ENCODE data around the gene ITGA1. TPM values are rescaled to one million over a fixed set of nuclear protein-coding genes. Genes with fewer than 3 reads are reported as not detected.

Gene ITGA1
- polyA plus RNA-seq, 1 donor (not counting 4 experiments of a cell fraction or from before 2014, with no cell fraction given): 1.4 TPM

DNA sequence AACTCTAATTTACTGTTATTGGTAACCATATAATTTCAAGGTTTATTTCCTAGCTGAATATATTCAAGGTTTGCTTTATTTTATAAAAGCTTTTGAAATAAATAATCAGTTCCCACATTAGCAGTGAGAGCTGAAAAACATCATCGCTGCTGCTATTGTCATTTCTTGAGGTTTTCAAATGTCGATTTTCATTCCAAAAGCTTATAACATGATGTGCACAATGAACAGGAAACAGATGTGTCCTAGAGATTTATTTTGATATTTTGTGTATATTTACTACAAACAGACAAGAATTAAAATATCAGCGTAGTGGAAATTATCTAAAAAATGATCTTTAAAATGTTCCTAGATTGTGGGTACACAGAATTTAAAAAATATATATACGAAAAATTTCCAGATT, 10.5 kb upstream of the ITGA1 start:
- H3K4me2 ChIP-seq (ENCODE audit: control insufficient read depth, extremely low read depth, insufficient read depth, low read depth, low read length): no peak overlapping the region
- no peak overlapping the region for H2AFZ ChIP-seq (ENCODE audit: control insufficient read depth, low read length)
- H3K4me1 ChIP-seq (ENCODE audit: control insufficient read depth, extremely low read depth, insufficient read depth, low read length): no peaks in the 10 kb centered on the region
- DNase-seq (ENCODE audit: low read depth, low spot score) (no peak), FAIRE-seq (no peak)
- no peaks in the 10 kb centered on the region for H3K79me2 ChIP-seq (ENCODE audit: control insufficient read depth, insufficient read depth, low read length)
- H3K9me1 ChIP-seq (ENCODE audit: control insufficient read depth, extremely low read depth, insufficient read depth, low read length): no peaks in the 10 kb centered on the region
- TF ChIP-seq EZH2 (IDR thresholded peaks at IDR 0.05; ENCODE audit: low read length): no peak
- TF ChIP-seq, protein P1, sequence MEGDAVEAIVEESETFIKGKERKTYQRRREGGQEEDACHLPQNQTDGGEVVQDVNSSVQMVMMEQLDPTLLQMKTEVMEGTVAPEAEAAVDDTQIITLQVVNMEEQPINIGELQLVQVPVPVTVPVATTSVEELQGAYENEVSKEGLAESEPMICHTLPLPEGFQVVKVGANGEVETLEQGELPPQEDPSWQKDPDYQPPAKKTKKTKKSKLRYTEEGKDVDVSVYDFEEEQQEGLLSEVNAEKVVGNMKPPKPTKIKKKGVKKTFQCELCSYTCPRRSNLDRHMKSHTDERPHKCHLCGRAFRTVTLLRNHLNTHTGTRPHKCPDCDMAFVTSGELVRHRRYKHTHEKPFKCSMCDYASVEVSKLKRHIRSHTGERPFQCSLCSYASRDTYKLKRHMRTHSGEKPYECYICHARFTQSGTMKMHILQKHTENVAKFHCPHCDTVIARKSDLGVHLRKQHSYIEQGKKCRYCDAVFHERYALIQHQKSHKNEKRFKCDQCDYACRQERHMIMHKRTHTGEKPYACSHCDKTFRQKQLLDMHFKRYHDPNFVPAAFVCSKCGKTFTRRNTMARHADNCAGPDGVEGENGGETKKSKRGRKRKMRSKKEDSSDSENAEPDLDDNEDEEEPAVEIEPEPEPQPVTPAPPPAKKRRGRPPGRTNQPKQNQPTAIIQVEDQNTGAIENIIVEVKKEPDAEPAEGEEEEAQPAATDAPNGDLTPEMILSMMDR (optimal IDR thresholded peaks at IDR 0.05 in 1 of 3, IDR thresholded peaks at IDR 0.05 in 1 of 3, conservative IDR thresholded peaks at IDR 0.05 in 1 of 3; ENCODE audit: extremely low read depth in 1 of 3, insufficient read depth in 2 of 3, low read length in 3 of 3): no peak
- no peaks in the 10 kb centered on the region for H3K27me3 ChIP-seq (ENCODE audit: control insufficient read depth, extremely low read depth, insufficient read depth, low read length)
- dilution Hi-C loops (cut with MboI; ENCODE audit: extremely low pct_ligation_motif_present, low sequenced_read_pairs): no loop called here
- H3K9me3 ChIP-seq (ENCODE audit: control insufficient read depth, low read depth, low read length): no peaks in the 10 kb centered on the region
- no peaks in the 10 kb centered on the region for H4K20me1 ChIP-seq (ENCODE audit: control insufficient read depth, extremely low read depth, insufficient read depth, low read length)
- no peaks in the 10 kb centered on the region for H3K36me3 ChIP-seq (ENCODE audit: control insufficient read depth in 2 of 2, extremely low read depth in 1 of 2, insufficient read depth in 2 of 2, low read length in 2 of 2)
- H3K4me3 ChIP-seq (ENCODE audit: control insufficient read depth in 2 of 3, extremely low read depth in 1 of 3, insufficient read depth in 2 of 3, low read depth in 1 of 3, low read length in 3 of 3): no peak overlapping the region
- H3K9ac ChIP-seq (ENCODE audit: control insufficient read depth, extremely low read depth, insufficient read depth, low read length): no peak overlapping the region
- H3K27ac ChIP-seq (ENCODE audit: control insufficient read depth, insufficient read depth, low read length): no peak overlapping the region

DNA sequence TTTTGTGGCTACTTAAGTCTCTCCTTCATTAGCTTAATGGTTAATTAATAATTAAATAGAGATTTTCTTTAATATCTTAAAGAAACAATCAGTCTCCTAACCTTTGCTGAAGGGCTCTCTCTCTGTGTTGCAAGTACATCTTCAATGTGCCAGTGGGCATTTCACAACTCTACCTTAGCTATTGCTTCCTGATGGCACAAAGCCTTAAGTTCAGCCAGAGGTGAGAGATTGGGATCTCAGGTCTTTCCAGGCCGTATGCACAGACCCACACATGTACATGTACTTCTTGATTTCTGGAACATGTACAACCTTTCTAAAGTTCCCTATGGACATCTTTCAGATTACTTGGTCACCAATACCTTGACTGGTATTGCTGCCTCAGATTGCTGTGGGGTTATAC, 8.9 kb upstream of the ITGA1 start:
- Histone ChIP-seq H3K4me3 (ENCODE audit: control insufficient read depth in 2 of 3, extremely low read depth in 1 of 3, insufficient read depth in 2 of 3, low read depth in 1 of 3, low read length in 3 of 3) (no peak overlapping the region), H3K36me3 (ENCODE audit: control insufficient read depth in 2 of 2, extremely low read depth in 1 of 2, insufficient read depth in 2 of 2, low read length in 2 of 2) (no peaks in the 10 kb centered on the region), H3K27me3 (ENCODE audit: control insufficient read depth, extremely low read depth, insufficient read depth, low read length) (no peaks in the 10 kb centered on the region), H3K79me2 (ENCODE audit: control insufficient read depth, insufficient read depth, low read length) (no peaks in the 10 kb centered on the region), H2AFZ (ENCODE audit: control insufficient read depth, low read length) (no peak overlapping the region), H3K4me2 (ENCODE audit: control insufficient read depth, extremely low read depth, insufficient read depth, low read depth, low read length) (no peak overlapping the region), H3K9me3 (ENCODE audit: control insufficient read depth, low read depth, low read length) (no peaks in the 10 kb centered on the region), H4K20me1 (ENCODE audit: control insufficient read depth, extremely low read depth, insufficient read depth, low read length) (no peaks in the 10 kb centered on the region), H3K9me1 (ENCODE audit: control insufficient read depth, extremely low read depth, insufficient read depth, low read length) (no peaks in the 10 kb centered on the region), H3K9ac (ENCODE audit: control insufficient read depth, extremely low read depth, insufficient read depth, low read length) (no peak overlapping the region), H3K27ac (ENCODE audit: control insufficient read depth, insufficient read depth, low read length) (no peak overlapping the region), H3K4me1 (ENCODE audit: control insufficient read depth, extremely low read depth, insufficient read depth, low read length) (peaks cover 6% of the 10 kb centered on the region)
- DNase-seq (ENCODE audit: low read depth, low spot score) (no peak), FAIRE-seq (no peak)
- dilution Hi-C loops (cut with MboI; ENCODE audit: extremely low pct_ligation_motif_present, low sequenced_read_pairs): no loop called here
- TF ChIP-seq, protein P1 (optimal IDR thresholded peaks at IDR 0.05 in 1 of 3, IDR thresholded peaks at IDR 0.05 in 1 of 3, conservative IDR thresholded peaks at IDR 0.05 in 1 of 3; ENCODE audit: extremely low read depth in 1 of 3, insufficient read depth in 2 of 3, low read length in 3 of 3): no peak
- no peak for TF ChIP-seq EZH2 (IDR thresholded peaks at IDR 0.05; ENCODE audit: low read length)
